Common myeloid progenitor, CD34-positive (primary cell): ENCODE results near the gene SLC2A9.

Experiments
- CTCF ChIA-PET: fragments of 350-600 bp; sonication (Branson Sonifier 250); formaldehyde crosslinking; loops from one replicate; lab custom pipeline; 2021; ENCODE audit warnings: antibody characterized with exemption; lab: Charles Lee
- POLR2A ChIA-PET: fragments of 350-600 bp; sonication (Branson Sonifier 250); formaldehyde crosslinking; loops from one replicate; lab custom pipeline; 2021; ENCODE audit warnings: antibody characterized with exemption; lab: Charles Lee
- DNase-seq, 3 donors: peaks; one replicate each; pipeline versions ENCODE4 v3.0.0 to v3.0.0-alpha.2; 2013
- H3K27ac ChIP-seq, 2 experiments: 1 replicate in 1 of 2; 2 replicates in 1 of 2; pipeline ENCODE4 v1.7.0; 2013; ENCODE audit warnings: inconsistent platforms in 2 of 2, low read length in 2 of 2, mild to moderate bottlenecking in 2 of 2, low read depth in 1 of 2, moderate library complexity in 1 of 2; ENCODE audit not compliant: severe bottlenecking in 2 of 2, insufficient read depth in 1 of 2, poor library complexity in 1 of 2
- H3K27me3 ChIP-seq, 5 experiments: replicated peaks in 2 of 5; 1 replicate in 3 of 5; 2 replicates in 2 of 5; pipeline versions ENCODE4 v1.6.1 to v1.7.0; 2013; ENCODE audit warnings: low read length in 4 of 5, mild to moderate bottlenecking in 2 of 5, moderate library complexity in 2 of 5, inconsistent platforms in 1 of 5; ENCODE audit not compliant: insufficient read depth in 5 of 5, control insufficient read depth in 4 of 5
- H3K36me3 ChIP-seq, 4 experiments: 1 replicate in 2 of 4; 2 replicates in 2 of 4; pipeline versions ENCODE4 v1.6.1 to v1.7.0; 2013; ENCODE audit warnings: low read length in 3 of 4, control low read depth in 1 of 4, mild to moderate bottlenecking in 1 of 4; ENCODE audit not compliant: control insufficient read depth in 4 of 4, insufficient read depth in 4 of 4
- H3K4me1 ChIP-seq, 4 experiments: 1 replicate in 3 of 4; 2 replicates in 1 of 4; pipeline versions ENCODE4 v1.6.1 to v1.7.1; 2013; ENCODE audit warnings: low read length in 3 of 4, mild to moderate bottlenecking in 3 of 4, control low read depth in 1 of 4, inconsistent platforms in 1 of 4, moderate library complexity in 1 of 4; ENCODE audit not compliant: control insufficient read depth in 4 of 4, insufficient read depth in 4 of 4; ENCODE audit errors: control extremely low read depth in 1 of 4
- H3K4me3 ChIP-seq, 7 experiments: 1 replicate in 4 of 7; 2 replicates in 3 of 7; pipeline versions ENCODE4 v1.5.1 to v1.7.0; 2013; ENCODE audit warnings: mild to moderate bottlenecking in 7 of 7, low read length in 6 of 7, moderate library complexity in 6 of 7, inconsistent platforms in 2 of 7, low read depth in 2 of 7, control low read depth in 1 of 7; ENCODE audit not compliant: insufficient read depth in 4 of 7, control insufficient read depth in 1 of 7; ENCODE audit errors: extremely low read depth in 1 of 7
- H3K9me3 ChIP-seq, 5 experiments: 1 replicate in 4 of 5; 2 replicates in 1 of 5; pipeline versions ENCODE4 v1.6.1 to v1.7.1; 2013; ENCODE audit warnings: low read length in 4 of 5, mild to moderate bottlenecking in 2 of 5, inconsistent platforms in 1 of 5, low read depth in 1 of 5, moderate library complexity in 1 of 5; ENCODE audit not compliant: control insufficient read depth in 4 of 5, insufficient read depth in 2 of 5; ENCODE audit errors: control extremely low read depth in 1 of 5
- WGBS: methylation state at CpG from one replicate; pipeline ENCODE4 v1.1.5; 2013; ENCODE audit not compliant: insufficient coverage; 5-methylcytosine and 5-hydroxymethylcytosine counted together

The SLC2A9 gene

GRCh38 chr4:9845791-9846493 is 175.4 kb downstream of the SLC2A9 start:
- Histone ChIP-seq H3K27me3 (no peaks in the 10 kb centered on the region), H3K4me3 (no peak overlapping the region), H3K27ac (no peak overlapping the region), H3K9me3 (peaks cover 0 to 11% (median 2%) of the 10 kb centered on the region in 5 experiments), H3K4me1 (no peaks in the 10 kb centered on the region), H3K36me3 (no peaks in the 10 kb centered on the region)
- no peak for DNase-seq
- CTCF ChIA-PET = no interaction called here
- 98% methylated on average over 6 of the region's 9 CpGs for WGBS
- POLR2A ChIA-PET = no interaction called here

- Histone ChIP-seq H3K27me3 (peaks cover 0 to 1% (median 0%) of the 10 kb centered on the region in 5 experiments), H3K9me3 (peaks cover 0 to 20% (median 5%) of the 10 kb centered on the region in 5 experiments), H3K4me3 (no peak overlapping the region), H3K36me3 (no peaks in the 10 kb centered on the region), H3K27ac (no peak overlapping the region), H3K4me1 (no peaks in the 10 kb centered on the region)
- peak in 1 of 3 donors; percentile 6 for DNase-seq
- CTCF ChIA-PET = no interaction called here
- POLR2A ChIA-PET = no interaction called here
- WGBS = no CpG with 5 or more reads among the region's 2 CpGs
Observed at GRCh38 chr4:9841072-9841471, 180.2 kb downstream of the SLC2A9 start.

GRCh38 chr4:9835430-9835829 is 185.9 kb downstream of the SLC2A9 start:
- peaks cover 0 to 1% (median 0%) of the 10 kb centered on the region in 5 experiments for H3K27me3 ChIP-seq

GRCh38 chr4:9833421-9833820 is 187.9 kb downstream of the SLC2A9 start:
- no peak for DNase-seq
- H3K27me3 ChIP-seq = peaks cover 0 to 1% (median 0%) of the 10 kb centered on the region in 5 experiments
- no peak overlapping the region for H3K27ac ChIP-seq
- CTCF ChIA-PET = no interaction called here
- WGBS = 100% methylated on average over 3 of the region's 5 CpGs
- POLR2A ChIA-PET = no interaction called here
- no peaks in the 10 kb centered on the region for H3K4me1 ChIP-seq
- H3K9me3 ChIP-seq = no peaks in the 10 kb centered on the region
- no peak overlapping the region for H3K4me3 ChIP-seq
- no peaks in the 10 kb centered on the region for H3K36me3 ChIP-seq

More at GRCh38 chr4:9835430-9835829, 185.9 kb downstream of the SLC2A9 start:
- CTCF ChIA-PET = no interaction called here
- POLR2A ChIA-PET = no interaction called here
- H3K36me3 ChIP-seq = no peaks in the 10 kb centered on the region
- peaks cover 0 to 6% (median 0%) of the 10 kb centered on the region in 5 experiments for H3K9me3 ChIP-seq
- no peak overlapping the region for H3K27ac ChIP-seq
- DNase-seq = no peak
- WGBS = 95% methylated on average over 5 of the region's 5 CpGs
- no peaks in the 10 kb centered on the region for H3K4me1 ChIP-seq
- no peak overlapping the region for H3K4me3 ChIP-seq

GRCh38 chr4:9832640-9833039 is 188.7 kb downstream of the SLC2A9 start:
- Histone ChIP-seq H3K36me3 (no peaks in the 10 kb centered on the region), H3K4me1 (no peaks in the 10 kb centered on the region), H3K9me3 (no peaks in the 10 kb centered on the region), H3K27ac (no peak overlapping the region), H3K27me3 (peaks cover 0 to 1% (median 0%) of the 10 kb centered on the region in 5 experiments), H3K4me3 (no peak overlapping the region)
- ChIA-PET POLR2A (no interaction called here), CTCF (no interaction called here)
- no peak for DNase-seq
- WGBS = 100% methylated on average over 1 of the region's 2 CpGs

GRCh38 chr4:9826551-9826950 is 194.7 kb downstream of the SLC2A9 start:
- H3K36me3 ChIP-seq = no peaks in the 10 kb centered on the region
- no CpG with 5 or more reads among the region's 1 CpG for WGBS
- POLR2A ChIA-PET = no interaction called here
- no peak overlapping the region for H3K4me3 ChIP-seq
- no peaks in the 10 kb centered on the region for H3K9me3 ChIP-seq
- H3K4me1 ChIP-seq = peaks cover 0 to 10% (median 6%) of the 10 kb centered on the region in 4 experiments
- CTCF ChIA-PET = no interaction called here
- no peaks in the 10 kb centered on the region for H3K27me3 ChIP-seq
- no peak for DNase-seq
- no peak overlapping the region for H3K27ac ChIP-seq

GRCh38 chr4:9825049-9825448 is 196.2 kb downstream of the SLC2A9 start:
- no peak overlapping the region for H3K27ac ChIP-seq
- CTCF ChIA-PET = no interaction called here

More at GRCh38 chr4:9825049-9825448, 196.2 kb downstream of the SLC2A9 start:
- H3K9me3 ChIP-seq = no peaks in the 10 kb centered on the region
- H3K4me1 ChIP-seq = peaks cover 0 to 10% (median 6%) of the 10 kb centered on the region in 4 experiments
- WGBS = 0% methylated on average over 2 of the region's 3 CpGs
- no peaks in the 10 kb centered on the region for H3K27me3 ChIP-seq
- POLR2A ChIA-PET = no interaction called here
- peak; percentile 15 to 78 (median 64) for DNase-seq
- H3K4me3 ChIP-seq = no peak overlapping the region
- H3K36me3 ChIP-seq = no peaks in the 10 kb centered on the region
